ENCODE results near the gene EYS.

GRCh38 chr6:63706630-63707029, 2000.4 kb downstream of the EYS start:
- TF ChIP-seq POLR2AphosphoS5 (IDR thresholded peaks at IDR 0.05; ENCODE audit: low read depth, low read length), result no peak
- no peak for TF ChIP-seq RFX5 (IDR thresholded peaks at IDR 0.05; ENCODE audit: low read length)
- no peak for TF ChIP-seq CTCF (IDR thresholded peaks at IDR 0.05)
- TF ChIP-seq RCOR1 (IDR thresholded peaks at IDR 0.05; ENCODE audit: low read length), result no peak
- TF ChIP-seq USF1 (IDR thresholded peaks at IDR 0.05; ENCODE audit: borderline replicate concordance, low read depth), result no peak
- TF ChIP-seq FOXJ3 (CRISPR knock-in tag; IDR thresholded peaks at IDR 0.05), result no peak
- TF ChIP-seq EZH2phosphoT487 (IDR thresholded peaks at IDR 0.05; ENCODE audit: borderline replicate concordance, low read depth), result no peak
- no peak for TF ChIP-seq REST (IDR thresholded peaks at IDR 0.05; ENCODE audit: low read depth, low read length)
- no peak for TF ChIP-seq TEAD4 (IDR thresholded peaks at IDR 0.05; ENCODE audit: borderline replicate concordance, insufficient read depth)
- TF ChIP-seq MXI1 (IDR thresholded peaks at IDR 0.05; ENCODE audit: low read depth, low read length), result no peak
- TF ChIP-seq JUND (IDR thresholded peaks at IDR 0.05), result no peak
- no peak for TF ChIP-seq CHD2 (IDR thresholded peaks at IDR 0.05; ENCODE audit: low read length, partially characterized antibody)
- TF ChIP-seq SIN3A (IDR thresholded peaks at IDR 0.05; ENCODE audit: borderline replicate concordance, low read depth, low read length), result no peak

Measured in SK-N-SH (cell line).